Neural progenitor cell (in vitro differentiated cells): ENCODE data around the gene PPM1E. TPM values are rescaled to one million over a fixed set of nuclear protein-coding genes. Genes with fewer than 3 reads are reported as not detected.

Source experiments
- DNase-seq: peaks from one replicate; pipeline ENCODE4 v3.0.0-alpha.2; 2016; ENCODE audit warnings: low spot score
- H2AFZ ChIP-seq: fragments of 200-600 bp; sonication (generic); replicated peaks from 2 replicates; pipeline ENCODE4 v1.6.1; 2016; ENCODE audit warnings: antibody characterized with exemption
- H3F3A ChIP-seq: fragments of 200-600 bp; sonication (generic); 2 replicates; pipeline ENCODE4 v1.6.1; 2016; ENCODE audit warnings: antibody characterized with exemption, low read depth
- H3K27ac ChIP-seq: fragments of 200-600 bp; sonication (generic); 2 replicates; pipeline ENCODE4 v1.5.1; 2016; ENCODE audit warnings: mild to moderate bottlenecking
- H3K27me3 ChIP-seq: fragments of 200-600 bp; sonication (generic); 2 replicates; pipeline ENCODE4 v1.6.1; 2016; ENCODE audit warnings: mild to moderate bottlenecking, moderate library complexity
- H3K36me3 ChIP-seq: fragments of 200-600 bp; sonication (generic); 2 replicates; pipeline ENCODE4 v1.5.1; 2016
- H3K4me1 ChIP-seq: fragments of 200-600 bp; sonication (generic); 2 replicates; pipeline ENCODE4 v1.6.1; 2016; ENCODE audit warnings: mixed run types
- H3K4me2 ChIP-seq: fragments of 200-600 bp; sonication (generic); 2 replicates; pipeline ENCODE4 v1.6.1; 2016
- H3K4me3 ChIP-seq: fragments of 200-600 bp; sonication (generic); 2 replicates; pipeline ENCODE4 v1.5.1; 2016
- H3K79me2 ChIP-seq: fragments of 200-600 bp; sonication (generic); 2 replicates; pipeline ENCODE4 v1.6.1; 2016; ENCODE audit warnings: low read depth
- H3K9ac ChIP-seq: fragments of 200-600 bp; sonication (generic); 2 replicates; pipeline ENCODE4 v1.6.1; 2016
- H3K9me3 ChIP-seq: fragments of 200-600 bp; sonication (generic); 2 replicates; pipeline ENCODE4 v1.5.1; 2016; ENCODE audit warnings: low read depth
- H4K20me1 ChIP-seq: fragments of 200-600 bp; sonication (generic); 2 replicates; pipeline ENCODE4 v1.6.1; 2016; ENCODE audit warnings: low read depth
- H3K27ac Mint-ChIP-seq: 3 replicates; pipeline ENCODE4 v1.8.0; 2021; ENCODE audit warnings: mixed read lengths
- H3K27me3 Mint-ChIP-seq: 2 replicates; pipeline ENCODE4 v1.8.0; 2022; ENCODE audit warnings: low read depth, mild to moderate bottlenecking, inconsistent platforms, moderate library complexity, mixed read lengths; ENCODE audit not compliant: insufficient read depth
- H3K36me3 Mint-ChIP-seq: 3 replicates; pipeline ENCODE4 v1.8.0; 2021; ENCODE audit warnings: mixed read lengths
- H3K4me1 Mint-ChIP-seq: 3 replicates; pipeline ENCODE4 v1.8.0; 2021; ENCODE audit warnings: mixed read lengths
- H3K4me3 Mint-ChIP-seq: 3 replicates; pipeline ENCODE4 v1.8.0; 2021; ENCODE audit warnings: mild to moderate bottlenecking, moderate library complexity, mixed read lengths
- H3K9me3 Mint-ChIP-seq: 3 replicates; pipeline ENCODE4 v1.8.0; 2020; ENCODE audit warnings: mixed read lengths
- EZH2 ChIP-seq: fragments of 200-600 bp; sonication (generic); IDR thresholded peaks from 2 replicates; pipeline ENCODE4 v1.6.1; 2017; ENCODE audit warnings: antibody characterized with exemption, mild to moderate bottlenecking, moderate library complexity
- EZH2phosphoT487 ChIP-seq: fragments of 200-600 bp; sonication (generic); IDR thresholded peaks from 2 replicates; pipeline ENCODE4 v1.6.1; 2017; ENCODE audit warnings: antibody characterized with exemption
- total RNA-seq: library from RNA; depleted of rRNA; stranded (reverse); fragments of >200 nt; gene quantifications from 2 replicates; pipeline ENCODE4 v1.2.3, GENCODE V29; 2015; ENCODE audit warnings: low replicate concordance
- TF ChIP-seq, protein P1 (sequence below): fragments of 200-600 bp; sonication (generic); IDR thresholded peaks from 2 replicates; pipeline ENCODE4 v1.5.1; 2017; ENCODE audit warnings: antibody characterized with exemption, mild to moderate bottlenecking

Gene PPM1E
- total RNA-seq, 1 donor from 2014 or later, result 18.8 TPM

DNA sequence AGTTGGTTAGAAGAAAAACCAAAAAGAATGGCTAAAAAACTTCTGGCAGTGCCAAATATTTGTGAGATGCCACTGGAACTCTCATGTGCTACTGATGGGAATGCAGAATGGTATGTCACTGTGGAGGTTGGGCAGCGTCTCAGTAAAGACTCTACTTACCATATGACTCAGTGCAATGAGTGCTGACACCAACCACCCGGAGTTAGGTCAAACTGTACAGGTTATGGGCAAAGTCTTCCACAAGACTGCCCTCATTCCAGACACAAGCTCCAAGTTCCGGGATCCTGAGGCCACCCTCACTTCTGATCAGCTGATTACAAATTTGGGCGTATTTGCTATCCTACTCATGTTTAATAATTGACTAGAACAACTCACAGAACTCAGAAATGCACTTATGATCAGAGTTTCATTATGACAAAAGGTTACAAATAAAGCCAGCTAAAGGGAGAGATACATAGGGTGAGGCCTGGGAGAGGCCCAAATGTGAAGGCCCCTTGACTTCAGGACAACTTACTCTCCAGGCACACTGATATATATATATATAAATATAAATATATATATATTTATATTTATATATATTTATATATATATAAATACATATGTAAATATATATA, 236.2 kb downstream of the PPM1E start:
- H3K9me3 Mint-ChIP-seq, result peaks cover 2% of the 10 kb centered on the region
- Histone ChIP-seq H2AFZ (no peak overlapping the region), H3K4me3 (no peak overlapping the region), H3K27ac (no peak overlapping the region), H3K4me1 (peaks cover 19% of the 10 kb centered on the region), H3K36me3 (no peaks in the 10 kb centered on the region), H4K20me1 (no peaks in the 10 kb centered on the region), H3K79me2 (no peaks in the 10 kb centered on the region), H3K9me3 (no peaks in the 10 kb centered on the region), H3F3A (peaks cover 21% of the 10 kb centered on the region), H3K27me3 (no peaks in the 10 kb centered on the region), H3K4me2 (no peak overlapping the region), H3K9ac (no peak overlapping the region)
- H3K36me3 Mint-ChIP-seq, result peaks cover 10% of the 10 kb centered on the region
- H3K27me3 Mint-ChIP-seq, result peaks cover 2% of the 10 kb centered on the region
- H3K27ac Mint-ChIP-seq, result no peak overlapping the region
- peaks cover 13% of the 10 kb centered on the region for H3K4me1 Mint-ChIP-seq
- DNase-seq, result no peak
- H3K4me3 Mint-ChIP-seq, result no peak overlapping the region
- TF ChIP-seq EZH2 (no peak), EZH2phosphoT487 (no peak)
- TF ChIP-seq, protein P1, sequence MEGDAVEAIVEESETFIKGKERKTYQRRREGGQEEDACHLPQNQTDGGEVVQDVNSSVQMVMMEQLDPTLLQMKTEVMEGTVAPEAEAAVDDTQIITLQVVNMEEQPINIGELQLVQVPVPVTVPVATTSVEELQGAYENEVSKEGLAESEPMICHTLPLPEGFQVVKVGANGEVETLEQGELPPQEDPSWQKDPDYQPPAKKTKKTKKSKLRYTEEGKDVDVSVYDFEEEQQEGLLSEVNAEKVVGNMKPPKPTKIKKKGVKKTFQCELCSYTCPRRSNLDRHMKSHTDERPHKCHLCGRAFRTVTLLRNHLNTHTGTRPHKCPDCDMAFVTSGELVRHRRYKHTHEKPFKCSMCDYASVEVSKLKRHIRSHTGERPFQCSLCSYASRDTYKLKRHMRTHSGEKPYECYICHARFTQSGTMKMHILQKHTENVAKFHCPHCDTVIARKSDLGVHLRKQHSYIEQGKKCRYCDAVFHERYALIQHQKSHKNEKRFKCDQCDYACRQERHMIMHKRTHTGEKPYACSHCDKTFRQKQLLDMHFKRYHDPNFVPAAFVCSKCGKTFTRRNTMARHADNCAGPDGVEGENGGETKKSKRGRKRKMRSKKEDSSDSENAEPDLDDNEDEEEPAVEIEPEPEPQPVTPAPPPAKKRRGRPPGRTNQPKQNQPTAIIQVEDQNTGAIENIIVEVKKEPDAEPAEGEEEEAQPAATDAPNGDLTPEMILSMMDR, result no peak

DNA sequence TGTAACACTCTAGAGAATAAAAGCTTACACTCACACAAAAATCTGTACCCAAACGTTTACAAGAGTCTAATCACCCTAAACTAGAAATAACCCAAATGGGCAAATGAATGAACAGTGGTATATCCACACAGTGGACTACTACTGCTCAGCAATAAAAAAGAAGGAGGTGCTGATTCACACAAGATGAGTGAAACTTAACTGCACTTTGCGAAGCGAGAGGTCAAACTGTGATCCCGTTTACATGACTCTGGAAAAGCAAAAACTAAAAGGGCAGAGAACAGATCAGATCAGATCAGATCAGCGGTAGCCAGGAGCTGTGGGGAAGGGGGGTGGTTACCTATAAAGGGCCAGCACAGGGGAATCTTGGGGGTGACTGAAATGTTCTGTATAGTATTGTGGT, 237.7 kb downstream of the PPM1E start:
- DNase-seq, result no peak
- Histone ChIP-seq H3K4me2 (no peak overlapping the region), H3K79me2 (no peaks in the 10 kb centered on the region), H3K27ac (no peak overlapping the region), H2AFZ (no peak overlapping the region), H3F3A (peaks cover 6% of the 10 kb centered on the region), H3K27me3 (no peaks in the 10 kb centered on the region), H3K9ac (no peak overlapping the region), H3K4me1 (peaks cover 6% of the 10 kb centered on the region), H3K36me3 (no peaks in the 10 kb centered on the region), H4K20me1 (no peaks in the 10 kb centered on the region), H3K9me3 (no peaks in the 10 kb centered on the region), H3K4me3 (no peak overlapping the region)
- TF ChIP-seq, protein P1, result no peak
- TF ChIP-seq EZH2 (no peak), EZH2phosphoT487 (no peak)
- peaks cover 2% of the 10 kb centered on the region for H3K27me3 Mint-ChIP-seq
- no peak overlapping the region for H3K4me3 Mint-ChIP-seq
- no peak overlapping the region for H3K27ac Mint-ChIP-seq
- peaks cover 2% of the 10 kb centered on the region for H3K4me1 Mint-ChIP-seq
- H3K36me3 Mint-ChIP-seq, result peaks cover 10% of the 10 kb centered on the region
- H3K9me3 Mint-ChIP-seq, result peaks cover 2% of the 10 kb centered on the region

DNA sequence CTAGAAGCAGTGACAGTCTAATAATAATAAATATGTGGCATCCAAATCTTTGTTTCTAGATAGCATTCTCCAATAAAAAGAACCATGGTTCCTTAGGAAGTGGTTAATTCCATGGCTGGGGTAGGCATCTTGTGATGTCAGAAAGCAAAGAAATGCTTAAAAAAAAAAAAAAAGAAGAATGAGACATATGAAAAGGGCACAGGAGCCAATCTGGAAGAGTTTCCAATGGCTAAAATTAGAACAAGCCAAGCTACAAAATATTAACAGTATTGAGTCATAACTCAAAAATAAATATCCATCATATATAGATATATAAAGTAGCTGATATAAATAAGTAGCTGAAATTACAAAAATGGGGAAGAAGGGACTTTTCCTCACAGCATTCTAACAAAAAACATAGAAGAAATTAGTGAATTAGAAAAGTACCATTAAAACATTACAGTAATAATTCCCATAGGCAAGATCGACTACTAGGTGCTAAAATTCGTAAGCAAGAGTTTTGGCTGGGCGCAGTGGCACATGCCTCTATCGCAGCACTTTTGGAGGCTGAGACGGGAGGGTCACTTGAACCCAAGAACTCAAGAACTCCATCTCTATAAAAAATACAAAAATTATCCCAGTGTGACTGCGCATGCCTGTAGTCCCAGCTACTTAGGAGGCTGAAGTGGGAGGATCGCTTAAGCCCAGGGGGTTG, 239.7 kb downstream of the PPM1E start:
- no peaks in the 10 kb centered on the region for H3K9me3 ChIP-seq
- H3K4me3 ChIP-seq, result no peak overlapping the region
- H3K79me2 ChIP-seq, result no peaks in the 10 kb centered on the region
- H3K4me1 Mint-ChIP-seq, result no peaks in the 10 kb centered on the region
- H4K20me1 ChIP-seq, result no peaks in the 10 kb centered on the region
- peaks cover 12% of the 10 kb centered on the region for H3K36me3 Mint-ChIP-seq
- no peak overlapping the region for H3K4me2 ChIP-seq
- no peaks in the 10 kb centered on the region for H3F3A ChIP-seq
- DNase-seq, result no peak
- H3K27me3 Mint-ChIP-seq, result peaks cover 2% of the 10 kb centered on the region
- H3K4me1 ChIP-seq, result no peaks in the 10 kb centered on the region
- no peak for TF ChIP-seq EZH2phosphoT487
- TF ChIP-seq EZH2, result no peak
- TF ChIP-seq, protein P1, result no peak
- H3K36me3 ChIP-seq, result peaks cover 4% of the 10 kb centered on the region
- H3K27ac Mint-ChIP-seq, result no peak overlapping the region
- H3K9ac ChIP-seq, result no peak overlapping the region
- H2AFZ ChIP-seq, result no peak overlapping the region
- no peak overlapping the region for H3K4me3 Mint-ChIP-seq
- H3K27ac ChIP-seq, result no peak overlapping the region
- H3K9me3 Mint-ChIP-seq, result no peaks in the 10 kb centered on the region
- H3K27me3 ChIP-seq, result no peaks in the 10 kb centered on the region
